Measurements from ENCODE around the gene RBM48.
"Not testable (repeated sequence)": the region's sequence is repeated elsewhere in the genome, so short reads cannot be mapped to it uniquely, and the experiment has no call there.

Gene RBM48

DNA sequence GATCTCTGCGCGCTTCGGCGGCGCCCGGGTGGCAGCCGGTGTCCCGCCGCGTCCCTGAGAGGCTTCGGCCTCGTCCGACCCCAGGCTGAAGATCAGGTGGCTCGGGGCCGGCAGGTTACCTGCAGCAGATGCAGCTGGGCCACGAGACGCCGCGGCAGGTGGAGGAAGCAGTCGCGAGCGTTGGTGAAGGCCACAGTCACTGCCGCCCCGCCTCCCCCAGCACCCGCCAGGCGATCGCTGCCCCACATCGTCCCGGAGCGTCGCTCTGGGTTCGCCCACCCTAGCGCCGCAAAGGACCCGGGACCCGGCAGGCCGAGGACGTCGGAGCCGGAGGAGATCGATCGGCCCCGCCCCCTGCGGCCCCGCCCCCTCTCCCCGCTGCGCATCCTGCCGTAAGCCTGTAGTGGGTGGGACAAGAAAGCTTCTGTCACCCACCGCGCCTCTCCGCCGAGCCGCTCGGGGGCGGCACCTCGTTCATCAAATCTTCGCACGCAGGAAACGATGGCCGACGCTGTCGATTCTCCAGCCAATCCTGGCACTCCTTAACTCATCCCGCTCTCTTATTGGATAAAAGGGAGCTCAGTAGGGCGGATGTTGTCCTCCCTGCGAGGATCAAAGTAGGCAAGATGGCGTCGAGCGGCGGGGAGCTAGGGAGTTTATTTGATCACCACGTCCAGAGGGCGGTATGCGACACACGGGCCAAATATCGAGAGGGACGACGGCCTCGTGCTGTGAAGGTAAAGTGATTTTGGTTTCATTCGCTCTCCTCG is at the start of gene RBM48, which contains the start of gene PEX1:
Gene RBM48, plus strand, starts transcription at position 608 of the 770 bp plus-strand sequence. Its CDS starts 19 bp downstream, at position 627.
Gene PEX1, minus strand, starts transcription at position 333 of the 770 bp plus-strand sequence. Its CDS starts 85 bp downstream, at position 248.
- peak; percentile 96 for DNase-seq

DNA sequence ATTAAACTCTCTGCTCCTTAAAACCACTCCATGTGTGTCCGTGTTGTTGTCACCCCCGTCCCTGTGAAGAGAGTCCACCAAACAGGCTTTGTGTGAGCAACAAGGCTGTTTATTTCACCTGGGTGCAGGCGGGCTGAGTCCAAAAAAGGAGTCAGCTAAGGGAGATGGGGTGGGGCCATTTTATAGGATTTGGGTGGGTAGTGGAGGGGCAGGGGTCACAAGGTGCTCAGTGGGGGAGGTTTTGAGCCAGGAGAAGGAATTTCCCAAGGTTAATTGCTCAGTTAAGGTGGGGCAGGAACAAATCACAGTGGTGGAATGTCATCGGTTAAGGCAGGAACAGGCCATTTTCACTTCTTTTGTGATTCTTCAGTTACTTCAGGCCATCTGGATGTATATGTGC is 49.4 kb upstream of the RBM48 start:
- DNase-seq, result not testable (repeated sequence)

- not testable (repeated sequence) for DNase-seq
Measured at GRCh38 chr7:92483624-92484023, 45.0 kb upstream of the RBM48 start.

DNA sequence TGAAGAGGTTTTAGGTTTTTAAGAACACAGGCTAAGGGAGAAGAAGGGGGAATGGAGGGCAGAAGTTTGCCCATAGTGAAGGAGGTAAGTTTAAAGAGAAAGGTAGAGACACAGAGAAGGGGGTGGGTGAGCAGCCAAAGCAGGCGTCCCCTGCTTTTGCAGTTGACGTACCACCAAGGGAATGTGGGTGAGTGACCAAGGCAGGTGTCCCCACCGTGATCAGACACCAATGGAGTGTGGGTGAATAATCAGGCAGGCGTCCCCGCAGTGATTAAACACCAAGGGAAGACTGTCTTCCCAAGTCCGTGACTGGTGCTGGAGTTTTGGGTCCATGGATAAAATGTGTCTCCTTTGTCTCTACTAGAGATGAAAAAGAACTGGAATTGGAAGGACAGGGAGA is 44.4 kb upstream of the RBM48 start:
- not testable (repeated sequence) for DNase-seq

GRCh38 chr7:92485267-92485892 is 43.2 kb upstream of the RBM48 start:
- DNase-seq, result no peak

GRCh38 chr7:92485974-92486373 is 42.6 kb upstream of the RBM48 start:
- no peak for DNase-seq

DNA sequence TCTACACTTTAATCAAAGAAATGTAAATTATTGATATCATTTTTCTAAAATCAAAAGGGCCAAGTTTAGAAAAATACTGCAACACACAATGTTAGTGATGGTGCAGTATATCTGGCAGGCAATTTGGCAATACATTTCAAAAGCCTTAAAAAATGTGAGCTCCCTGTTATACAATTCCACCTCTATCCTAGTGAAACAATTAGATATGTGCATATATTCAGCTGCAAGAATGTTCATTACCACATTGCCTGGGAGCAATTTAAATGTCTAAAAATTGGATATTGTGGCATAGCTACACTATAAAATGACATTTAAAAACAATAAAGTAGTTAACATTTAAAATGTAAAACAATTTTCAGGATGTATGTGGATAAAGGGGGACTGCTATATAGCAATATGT is 40.8 kb upstream of the RBM48 start:
- no peak for DNase-seq

DNA sequence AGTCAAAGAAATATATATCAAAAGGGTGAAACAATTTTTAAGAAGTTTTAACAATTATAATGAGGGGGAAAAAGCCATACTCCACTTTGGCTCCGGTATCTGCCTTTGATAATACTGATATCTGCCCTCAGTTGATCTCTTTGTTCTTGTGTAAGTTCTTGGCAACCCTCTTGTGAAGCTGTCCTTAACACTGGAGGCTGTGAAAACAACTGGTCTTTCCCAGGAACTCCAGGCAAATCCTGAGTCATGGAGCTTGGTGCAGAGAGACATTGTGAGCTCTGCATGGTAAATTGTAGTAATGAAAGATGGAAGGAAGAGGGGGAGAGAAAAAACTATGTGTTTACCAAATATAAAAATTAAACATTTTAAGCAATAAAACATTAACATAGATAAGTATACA is 39.0 kb upstream of the RBM48 start:
- DNase-seq, result no peak

DNA sequence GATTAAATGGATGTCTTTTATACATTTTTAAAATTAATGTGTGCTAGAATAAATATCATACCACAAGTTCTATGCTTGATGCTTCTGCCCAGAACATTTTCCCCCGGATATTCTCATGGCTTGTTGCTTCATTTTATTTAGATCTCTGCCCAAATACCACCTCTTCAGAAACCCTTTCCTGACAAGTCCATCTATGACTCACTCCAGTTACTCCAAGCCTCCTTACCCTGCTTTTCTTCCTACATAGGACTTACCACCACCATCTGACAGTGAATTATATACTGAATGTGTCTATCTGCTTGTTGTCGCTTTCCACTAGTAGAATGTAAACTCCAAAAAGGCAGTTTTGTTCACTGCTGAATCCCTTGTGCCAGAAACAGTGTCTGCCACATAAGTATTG is 31.7 kb upstream of the RBM48 start:
- DNase-seq, result no peak

- no peak for DNase-seq
Measured at GRCh38 chr7:92498557-92498956, 30.0 kb upstream of the RBM48 start.

GRCh38 chr7:92503767-92504166 is 24.8 kb upstream of the RBM48 start:
- DNase-seq, result no peak

GRCh38 chr7:92504563-92504962 is 24.0 kb upstream of the RBM48 start:
- no peak for DNase-seq

DNA sequence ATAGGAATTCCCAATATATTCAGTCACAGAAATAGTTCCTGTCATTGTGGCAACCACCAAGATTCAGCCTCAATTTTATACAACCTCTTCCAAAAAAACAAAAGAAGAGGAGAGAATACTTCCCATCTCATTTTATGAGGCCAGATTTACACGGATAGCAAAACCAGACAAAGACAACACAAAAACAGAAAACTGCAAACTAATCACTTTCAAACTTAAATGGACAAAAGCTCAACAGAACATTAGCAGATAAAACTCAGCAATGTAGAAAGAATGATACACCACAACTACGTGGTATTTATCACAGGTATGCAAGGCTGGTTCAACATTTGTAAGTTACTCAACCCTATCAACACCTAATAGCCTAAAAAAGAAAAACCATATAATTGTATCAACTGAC is 22.2 kb upstream of the RBM48 start:
- no peak for DNase-seq

- DNase-seq, result no peak
Measured at GRCh38 chr7:92508946-92509345, 19.6 kb upstream of the RBM48 start.

DNA sequence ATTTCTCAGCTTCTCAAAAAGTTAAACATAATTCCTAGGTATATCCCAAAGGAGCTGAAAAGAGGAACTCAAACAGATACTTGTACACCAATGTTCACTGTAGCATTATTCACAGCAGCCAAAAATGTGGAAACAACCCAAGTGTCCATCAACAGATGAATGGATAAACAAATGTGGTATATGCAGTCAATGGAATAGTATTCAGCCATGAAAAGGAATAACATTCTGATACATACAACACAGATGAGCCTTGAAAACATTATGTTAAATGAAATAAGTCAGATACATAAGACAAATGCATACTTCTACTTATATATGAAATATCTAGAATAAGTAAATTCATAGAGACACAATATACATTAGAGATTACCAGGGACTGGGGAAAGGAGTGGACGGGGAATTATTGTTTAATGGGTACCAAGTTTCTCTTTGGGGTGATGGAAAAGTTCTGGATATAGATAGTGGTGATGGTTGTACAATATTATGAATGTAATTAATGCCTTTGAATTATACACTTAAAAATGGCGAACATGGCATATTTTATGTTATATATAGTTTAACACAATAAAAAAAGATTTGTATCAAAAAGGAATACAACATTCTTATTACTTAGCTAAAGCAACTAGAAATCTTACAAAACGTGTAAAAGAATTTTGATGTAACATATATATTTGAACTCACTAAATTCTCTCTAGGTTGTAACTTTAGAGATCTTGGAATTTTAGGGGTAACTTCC is 15.3 kb upstream of the RBM48 start:
- DNase-seq, result no peak

GRCh38 chr7:92517631-92518030 is 11.0 kb upstream of the RBM48 start:
- DNase-seq, result no peak

DNA sequence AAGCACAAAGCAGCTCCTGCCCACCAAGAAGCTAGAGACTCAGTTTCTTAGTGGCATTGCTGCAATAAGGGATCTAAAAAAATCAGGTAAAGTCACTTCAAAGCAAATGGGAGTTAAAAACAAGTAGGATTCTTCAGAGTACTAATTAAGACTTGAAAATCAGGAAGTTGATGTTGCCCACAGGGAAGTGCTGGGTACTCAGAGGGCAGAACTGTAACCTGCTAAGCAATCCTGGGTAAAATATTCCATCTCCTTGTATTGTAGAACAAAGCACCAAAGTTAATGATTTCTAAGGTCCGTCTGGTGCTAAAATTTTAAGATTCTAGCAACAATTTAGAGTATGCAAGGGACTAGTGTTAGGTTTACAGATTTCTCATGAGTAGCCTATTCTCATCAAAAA is 8.6 kb upstream of the RBM48 start:
- DNase-seq, result no peak

DNA sequence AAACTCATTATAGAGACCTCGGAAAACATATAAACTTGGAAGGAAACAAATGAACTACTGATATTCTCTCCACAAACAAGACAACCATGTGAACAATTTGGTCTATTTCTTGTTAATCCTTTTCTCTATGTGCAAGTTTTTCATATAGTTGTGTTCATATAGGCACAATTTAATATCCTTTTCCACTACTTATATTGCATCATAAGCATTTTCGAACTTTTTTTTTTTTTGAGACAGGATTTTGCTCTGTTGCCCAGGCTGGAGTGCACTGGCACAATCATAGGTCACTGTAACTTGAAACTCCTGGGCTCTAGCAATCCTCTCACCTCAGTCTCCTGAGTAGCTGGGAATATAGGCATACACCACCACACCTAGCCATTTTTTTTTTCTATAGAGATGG is 5.5 kb upstream of the RBM48 start:
- no peak for DNase-seq

DNA sequence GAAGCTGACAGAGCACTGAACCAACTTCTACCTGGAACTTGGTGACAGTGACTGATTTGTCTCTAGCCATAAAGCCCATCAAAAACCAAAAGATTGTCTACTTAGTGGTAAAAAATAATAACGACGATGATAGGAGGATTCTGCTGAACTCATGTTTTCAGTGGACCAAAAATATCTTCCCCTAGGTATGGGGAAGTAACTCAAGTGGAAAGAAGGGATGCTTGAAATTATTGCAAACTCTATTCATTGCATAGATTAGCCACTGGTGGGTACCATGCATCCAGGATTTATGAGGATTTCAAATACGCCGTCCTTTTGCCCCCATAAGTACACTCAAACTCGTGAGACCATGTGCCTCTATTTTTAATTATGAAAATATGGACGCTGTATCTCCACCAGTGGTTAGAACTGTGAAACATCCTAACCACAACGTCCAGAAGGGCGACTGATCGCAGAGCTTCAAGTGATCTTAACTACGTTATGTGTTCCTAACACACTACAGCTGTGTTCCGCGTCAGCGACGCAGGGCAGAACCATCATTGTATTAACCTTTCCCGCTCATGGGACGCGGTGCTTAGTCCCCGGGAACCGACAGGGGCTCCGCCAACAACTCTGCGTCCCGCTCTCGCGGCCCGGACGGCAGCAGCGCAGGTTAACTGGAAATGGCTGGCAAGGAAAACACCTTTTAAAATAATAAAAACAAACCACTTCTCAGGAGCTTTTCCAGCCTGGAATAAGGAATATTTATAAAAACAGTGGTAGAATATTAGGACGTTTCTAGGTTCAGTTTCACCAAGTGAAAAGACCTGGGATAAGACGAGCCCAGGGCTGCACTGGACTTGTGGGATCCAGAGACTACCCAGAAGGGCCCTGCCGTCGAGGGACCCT is 1.1 kb upstream of the RBM48 start:
- peak; percentile 8 for DNase-seq

DNA sequence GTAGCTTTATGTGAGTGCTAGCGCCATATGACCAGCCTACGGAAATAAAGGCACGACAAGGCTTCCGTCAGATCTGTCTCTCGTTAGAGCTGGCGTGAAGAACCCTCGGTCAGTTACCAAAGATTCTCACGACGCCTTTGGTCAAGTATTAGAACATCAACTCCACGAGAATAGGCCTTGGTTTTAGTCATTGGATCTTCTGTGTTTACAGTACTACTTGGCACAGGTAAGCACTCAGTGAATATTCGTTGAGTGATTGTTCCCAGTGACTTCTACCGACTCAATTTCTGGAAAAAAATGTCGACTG is 316 bp downstream of the RBM48 start:
- no peak for DNase-seq

- DNase-seq, result no peak
Measured at GRCh38 chr7:92534572-92534971, 6.0 kb downstream of the RBM48 start.

DNA sequence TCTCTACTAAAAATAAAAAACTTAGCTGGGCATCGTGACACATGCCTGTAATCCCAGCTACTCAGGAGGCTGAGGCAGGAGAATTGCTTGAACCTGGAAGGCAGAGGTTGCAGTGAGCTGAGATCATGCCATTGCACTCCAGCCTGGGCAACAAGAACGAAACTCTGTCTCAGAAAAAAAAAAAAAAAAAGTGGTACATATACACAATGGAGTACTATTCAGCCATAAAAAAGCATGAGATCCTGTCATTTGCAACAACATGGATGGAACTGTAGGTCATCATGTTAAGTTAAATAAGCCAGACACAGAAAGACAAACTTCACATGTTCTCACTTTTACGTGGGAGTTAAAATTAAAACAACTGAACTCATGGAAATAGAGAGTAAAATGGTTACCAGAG is 14.9 kb downstream of the RBM48 start:
- not testable (repeated sequence) for DNase-seq

DNA sequence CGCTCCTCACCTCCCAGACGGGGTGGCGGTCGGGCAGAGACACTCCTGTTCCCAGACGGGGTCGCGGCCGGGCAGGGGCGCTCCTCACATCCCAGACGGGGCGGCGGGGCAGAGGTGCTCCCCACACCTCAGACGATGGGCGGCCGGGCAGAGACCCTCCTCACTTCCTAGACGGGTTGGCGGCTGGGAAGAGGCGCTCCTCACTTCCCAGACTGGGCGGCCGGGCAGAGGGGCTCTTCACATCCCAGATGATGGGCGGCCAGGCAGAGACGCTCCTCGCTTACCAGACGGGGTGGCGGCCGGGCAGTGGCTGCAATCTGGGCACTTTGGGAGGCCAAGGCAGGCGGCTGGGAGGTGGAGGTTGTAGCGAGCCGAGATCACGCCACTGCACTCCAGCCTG is 16.5 kb downstream of the RBM48 start:
- DNase-seq, result not testable (repeated sequence)
